ENCODE data around the gene CCDC88A. TPM values are rescaled to one million over a fixed set of nuclear protein-coding genes. Genes with fewer than 3 reads are reported as not detected.
"Not testable (repeated sequence)": the region's sequence is repeated elsewhere in the genome, so short reads cannot be mapped to it uniquely, and the experiment has no call there.

CCDC88A gene
- total and polyA plus RNA-seq, 12 donors: 18.5 to 101 (median 46.8) TPM

- Histone ChIP-seq H3K27ac (no peak overlapping the region), H3K4me3 (no peak overlapping the region), H3K27me3 (no peaks in the 10 kb centered on the region), H3K4me1 (replicated peaks in 1 of 2) (no peaks in the 10 kb centered on the region), H3K36me3 (replicated peaks in 1 of 2) (no peaks in the 10 kb centered on the region), H3K9me3 (replicated peaks in 1 of 3) (no peaks in the 10 kb centered on the region)
- no peak for TF ChIP-seq CTCF (IDR thresholded peaks at IDR 0.05)
- TF ChIP-seq POLR2A (IDR thresholded peaks at IDR 0.05): no peak
- intact Hi-C loops (cut with DNase I): no loop called here
- DNase-seq: no peak
- WGBS, 4 donors: 51 to 73% (median 58%) methylated on average over 2 of the region's 2 CpGs
These were observed 32.0 kb upstream of the CCDC88A start for GRCh38 chr2:55451699-55452098.

DNA sequence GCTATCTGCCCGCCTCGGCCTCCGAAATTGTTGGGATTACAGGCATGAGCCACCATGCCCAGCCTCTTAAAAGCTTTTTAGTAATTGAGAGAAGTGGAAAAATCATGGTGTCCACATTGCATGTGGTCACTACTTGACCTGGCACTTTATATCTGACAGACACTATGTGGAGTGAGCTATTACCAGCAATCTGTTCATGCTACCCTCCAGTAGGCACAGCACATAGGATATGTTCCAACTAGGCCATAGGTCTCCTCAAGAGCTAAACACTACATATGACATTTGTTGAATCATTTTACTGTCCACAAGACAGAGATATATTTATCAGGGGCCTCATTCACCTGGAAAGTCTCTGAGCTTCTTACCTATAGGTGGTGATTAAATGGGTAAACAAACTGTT lies 30.4 kb upstream of the CCDC88A start:
- H3K4me1 ChIP-seq (replicated peaks in 1 of 2); intact Hi-C loops (cut with DNase I); H3K27ac ChIP-seq; H3K9me3 ChIP-seq (replicated peaks in 1 of 3); H3K27me3 ChIP-seq; DNase-seq; H3K4me3 ChIP-seq; H3K36me3 ChIP-seq (replicated peaks in 1 of 2): not testable (repeated sequence)
- 91 to 96% (median 93%) methylated on average over 3 of the region's 3 CpGs for WGBS, 4 donors

DNA sequence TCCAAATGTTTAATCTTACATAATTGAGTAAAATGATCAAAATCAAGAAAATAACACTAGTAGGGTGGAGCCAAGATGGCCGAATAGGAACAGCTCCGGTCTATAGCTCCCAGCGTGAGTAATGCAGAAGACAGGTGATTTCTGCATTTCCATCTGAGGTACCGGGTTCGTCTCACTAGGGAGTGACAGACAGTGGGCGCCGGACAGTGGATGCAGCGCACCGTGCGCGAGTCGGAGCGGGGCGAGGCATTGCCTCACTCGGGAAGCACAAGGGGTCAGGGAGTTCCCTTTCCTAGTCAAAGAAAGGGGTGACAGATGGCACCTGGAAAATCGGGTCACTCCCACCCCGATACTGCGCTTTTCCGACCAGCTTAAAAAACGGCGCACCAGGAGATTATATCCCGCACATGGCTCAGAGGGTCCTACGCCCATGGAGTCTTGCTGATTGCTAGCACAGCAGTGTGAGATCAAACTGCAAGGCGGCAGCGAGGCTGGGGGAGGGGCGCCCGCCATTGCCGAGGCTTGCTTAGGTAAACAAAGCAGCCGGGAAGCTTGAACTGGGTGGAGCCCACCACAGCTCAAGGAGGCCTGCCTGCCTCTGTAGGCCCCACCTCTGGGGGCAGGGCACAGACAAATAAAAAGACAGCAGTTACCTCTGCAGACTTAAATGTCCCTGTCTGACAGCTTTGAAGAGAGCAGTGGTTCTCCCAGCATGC lies 22.5 kb upstream of the CCDC88A start:
- 85 to 91% (median 91%) methylated on average over 24 to 29 of the region's 29 CpGs for WGBS, 4 donors
- H3K9me3 ChIP-seq (replicated peaks in 1 of 3); H3K4me1 ChIP-seq (replicated peaks in 1 of 2); H3K36me3 ChIP-seq (replicated peaks in 1 of 2); H3K27me3 ChIP-seq; intact Hi-C loops (cut with DNase I); DNase-seq; H3K27ac ChIP-seq; H3K4me3 ChIP-seq: not testable (repeated sequence)

DNA sequence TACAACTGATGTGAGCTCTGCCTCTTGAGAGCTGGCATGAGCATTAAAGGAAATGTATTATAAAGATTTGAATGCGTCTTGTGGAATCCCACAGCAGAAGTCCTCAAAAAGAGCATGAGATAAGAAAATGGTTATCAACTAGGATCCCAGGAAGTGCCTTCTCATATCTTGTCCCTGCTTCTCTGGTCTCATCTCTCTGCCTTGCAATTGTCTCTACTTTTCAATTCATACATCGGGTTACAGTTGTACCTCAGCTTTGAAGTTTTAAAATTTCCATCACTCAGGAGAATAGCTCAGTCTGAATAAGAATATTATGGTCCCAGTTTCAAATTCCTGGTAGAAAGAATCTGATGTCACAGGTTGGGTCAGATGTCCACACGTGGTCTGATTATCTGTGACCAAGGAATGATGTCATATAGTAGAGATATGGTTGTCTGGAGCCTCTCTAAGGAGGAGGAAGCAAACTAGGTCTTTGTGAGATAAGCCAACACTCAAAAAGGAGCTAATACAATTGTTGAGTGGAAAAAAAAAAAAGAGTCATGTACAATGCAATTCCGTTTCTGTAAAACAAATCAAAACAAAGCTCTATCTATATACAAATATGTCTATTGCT lies 21.7 kb upstream of the CCDC88A start:
- no peak overlapping the region for H3K27ac ChIP-seq
- no peaks in the 10 kb centered on the region for H3K9me3 ChIP-seq (replicated peaks in 1 of 3)
- no peak overlapping the region for H3K4me3 ChIP-seq
- TF ChIP-seq CTCF (IDR thresholded peaks at IDR 0.05): no peak
- TF ChIP-seq POLR2A (IDR thresholded peaks at IDR 0.05): no peak
- H3K36me3 ChIP-seq (replicated peaks in 1 of 2): no peaks in the 10 kb centered on the region
- DNase-seq: no peak
- no peaks in the 10 kb centered on the region for H3K4me1 ChIP-seq (replicated peaks in 1 of 2)
- WGBS, 4 donors: 68 to 83% (median 74%) methylated on average over 4 of the region's 4 CpGs
- no peaks in the 10 kb centered on the region for H3K27me3 ChIP-seq
- intact Hi-C loops (cut with DNase I): no loop called here

- DNase-seq: no peak
- intact Hi-C loops (cut with DNase I): no loop called here
- TF ChIP-seq CTCF (IDR thresholded peaks at IDR 0.05) (no peak), POLR2A (IDR thresholded peaks at IDR 0.05) (no peak)
- Histone ChIP-seq H3K4me1 (replicated peaks in 1 of 2) (no peaks in the 10 kb centered on the region), H3K27me3 (no peaks in the 10 kb centered on the region), H3K4me3 (no peak overlapping the region), H3K36me3 (replicated peaks in 1 of 2) (no peaks in the 10 kb centered on the region), H3K27ac (no peak overlapping the region), H3K9me3 (replicated peaks in 1 of 3) (no peaks in the 10 kb centered on the region)
- WGBS, 4 donors: 86 to 89% (median 89%) methylated on average over 1 of the region's 1 CpG
These were observed 19.4 kb upstream of the CCDC88A start for GRCh38 chr2:55439101-55439397.

All from adrenal gland (tissue), 12 donors.